ENCODE data around the gene COG5.

The COG5 gene

DNA sequence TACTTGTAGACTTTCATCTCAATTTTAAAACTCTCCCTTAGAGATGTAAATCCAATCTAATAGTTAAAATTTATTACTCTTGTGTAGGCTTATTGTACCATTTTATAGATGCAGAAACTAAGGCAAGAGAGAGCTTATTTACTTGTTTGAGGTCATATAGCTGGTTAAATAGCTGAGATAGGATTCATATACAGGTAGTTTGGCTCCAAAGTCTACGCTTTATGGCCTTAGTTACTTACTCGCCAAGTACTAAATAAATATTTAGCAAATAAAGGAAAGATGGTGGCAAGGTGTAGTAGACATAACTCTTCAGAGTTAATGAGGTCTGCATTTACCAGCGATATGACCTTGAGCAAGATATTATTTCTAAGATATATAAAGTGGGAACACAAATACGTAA lies 308.1 kb downstream of the COG5 start:
- ATAC-seq, result no peak
- TF ChIP-seq, protein P1, sequence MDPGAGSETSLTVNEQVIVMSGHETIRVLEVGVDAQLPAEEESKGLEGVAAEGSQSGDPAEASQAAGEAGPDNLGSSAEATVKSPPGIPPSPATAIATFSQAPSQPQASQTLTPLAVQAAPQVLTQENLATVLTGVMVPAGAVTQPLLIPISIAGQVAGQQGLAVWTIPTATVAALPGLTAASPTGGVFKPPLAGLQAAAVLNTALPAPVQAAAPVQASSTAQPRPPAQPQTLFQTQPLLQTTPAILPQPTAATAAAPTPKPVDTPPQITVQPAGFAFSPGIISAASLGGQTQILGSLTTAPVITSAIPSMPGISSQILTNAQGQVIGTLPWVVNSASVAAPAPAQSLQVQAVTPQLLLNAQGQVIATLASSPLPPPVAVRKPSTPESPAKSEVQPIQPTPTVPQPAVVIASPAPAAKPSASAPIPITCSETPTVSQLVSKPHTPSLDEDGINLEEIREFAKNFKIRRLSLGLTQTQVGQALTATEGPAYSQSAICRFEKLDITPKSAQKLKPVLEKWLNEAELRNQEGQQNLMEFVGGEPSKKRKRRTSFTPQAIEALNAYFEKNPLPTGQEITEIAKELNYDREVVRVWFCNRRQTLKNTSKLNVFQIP (CRISPR knock-in tag; IDR thresholded peaks at IDR 0.05; ENCODE audit: borderline replicate concordance, low read depth), result no peak
- TF ChIP-seq GLIS3 (CRISPR knock-in tag; IDR thresholded peaks at IDR 0.05) (no peak), ZNF565 (CRISPR knock-in tag; conservative IDR thresholded peaks at IDR 0.05; ENCODE audit: low read depth) (no peak), BACH2 (CRISPR knock-in tag; IDR thresholded peaks at IDR 0.05; ENCODE audit: borderline replicate concordance) (no peak), CSDC2 (CRISPR knock-in tag; IDR thresholded peaks at IDR 0.05) (no peak), ZC3H10 (CRISPR knock-in tag; IDR thresholded peaks at IDR 0.05) (no peak), TCF4 (CRISPR knock-in tag; IDR thresholded peaks at IDR 0.05; ENCODE audit: borderline replicate concordance) (no peak), CSRNP3 (CRISPR knock-in tag; IDR thresholded peaks at IDR 0.05) (no peak), ISL1 (CRISPR knock-in tag; IDR thresholded peaks at IDR 0.05) (no peak), ZNF70 (CRISPR knock-in tag; IDR thresholded peaks at IDR 0.05) (no peak), ARNTL (CRISPR knock-in tag; IDR thresholded peaks at IDR 0.05; ENCODE audit: borderline replicate concordance, low read depth) (no peak), SNAI2 (CRISPR knock-in tag; IDR thresholded peaks at IDR 0.05) (no peak), OSR1 (CRISPR knock-in tag; IDR thresholded peaks at IDR 0.05) (no peak), ZNF8 (CRISPR knock-in tag; IDR thresholded peaks at IDR 0.05) (no peak), ZFP3 (CRISPR knock-in tag; IDR thresholded peaks at IDR 0.05) (no peak), CREB5 (CRISPR knock-in tag; IDR thresholded peaks at IDR 0.05; ENCODE audit: low read depth) (no peak)
- TF ChIP-seq, protein P2, sequence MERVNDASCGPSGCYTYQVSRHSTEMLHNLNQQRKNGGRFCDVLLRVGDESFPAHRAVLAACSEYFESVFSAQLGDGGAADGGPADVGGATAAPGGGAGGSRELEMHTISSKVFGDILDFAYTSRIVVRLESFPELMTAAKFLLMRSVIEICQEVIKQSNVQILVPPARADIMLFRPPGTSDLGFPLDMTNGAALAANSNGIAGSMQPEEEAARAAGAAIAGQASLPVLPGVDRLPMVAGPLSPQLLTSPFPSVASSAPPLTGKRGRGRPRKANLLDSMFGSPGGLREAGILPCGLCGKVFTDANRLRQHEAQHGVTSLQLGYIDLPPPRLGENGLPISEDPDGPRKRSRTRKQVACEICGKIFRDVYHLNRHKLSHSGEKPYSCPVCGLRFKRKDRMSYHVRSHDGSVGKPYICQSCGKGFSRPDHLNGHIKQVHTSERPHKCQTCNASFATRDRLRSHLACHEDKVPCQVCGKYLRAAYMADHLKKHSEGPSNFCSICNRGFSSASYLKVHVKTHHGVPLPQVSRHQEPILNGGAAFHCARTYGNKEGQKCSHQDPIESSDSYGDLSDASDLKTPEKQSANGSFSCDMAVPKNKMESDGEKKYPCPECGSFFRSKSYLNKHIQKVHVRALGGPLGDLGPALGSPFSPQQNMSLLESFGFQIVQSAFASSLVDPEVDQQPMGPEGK (CRISPR knock-in tag; IDR thresholded peaks at IDR 0.05; ENCODE audit: borderline replicate concordance), result no peak
- TF ChIP-seq, protein P3, sequence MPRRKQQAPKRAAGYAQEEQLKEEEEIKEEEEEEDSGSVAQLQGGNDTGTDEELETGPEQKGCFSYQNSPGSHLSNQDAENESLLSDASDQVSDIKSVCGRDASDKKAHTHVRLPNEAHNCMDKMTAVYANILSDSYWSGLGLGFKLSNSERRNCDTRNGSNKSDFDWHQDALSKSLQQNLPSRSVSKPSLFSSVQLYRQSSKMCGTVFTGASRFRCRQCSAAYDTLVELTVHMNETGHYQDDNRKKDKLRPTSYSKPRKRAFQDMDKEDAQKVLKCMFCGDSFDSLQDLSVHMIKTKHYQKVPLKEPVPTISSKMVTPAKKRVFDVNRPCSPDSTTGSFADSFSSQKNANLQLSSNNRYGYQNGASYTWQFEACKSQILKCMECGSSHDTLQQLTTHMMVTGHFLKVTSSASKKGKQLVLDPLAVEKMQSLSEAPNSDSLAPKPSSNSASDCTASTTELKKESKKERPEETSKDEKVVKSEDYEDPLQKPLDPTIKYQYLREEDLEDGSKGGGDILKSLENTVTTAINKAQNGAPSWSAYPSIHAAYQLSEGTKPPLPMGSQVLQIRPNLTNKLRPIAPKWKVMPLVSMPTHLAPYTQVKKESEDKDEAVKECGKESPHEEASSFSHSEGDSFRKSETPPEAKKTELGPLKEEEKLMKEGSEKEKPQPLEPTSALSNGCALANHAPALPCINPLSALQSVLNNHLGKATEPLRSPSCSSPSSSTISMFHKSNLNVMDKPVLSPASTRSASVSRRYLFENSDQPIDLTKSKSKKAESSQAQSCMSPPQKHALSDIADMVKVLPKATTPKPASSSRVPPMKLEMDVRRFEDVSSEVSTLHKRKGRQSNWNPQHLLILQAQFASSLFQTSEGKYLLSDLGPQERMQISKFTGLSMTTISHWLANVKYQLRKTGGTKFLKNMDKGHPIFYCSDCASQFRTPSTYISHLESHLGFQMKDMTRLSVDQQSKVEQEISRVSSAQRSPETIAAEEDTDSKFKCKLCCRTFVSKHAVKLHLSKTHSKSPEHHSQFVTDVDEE (CRISPR knock-in tag; IDR thresholded peaks at IDR 0.05), result no peak

DNA sequence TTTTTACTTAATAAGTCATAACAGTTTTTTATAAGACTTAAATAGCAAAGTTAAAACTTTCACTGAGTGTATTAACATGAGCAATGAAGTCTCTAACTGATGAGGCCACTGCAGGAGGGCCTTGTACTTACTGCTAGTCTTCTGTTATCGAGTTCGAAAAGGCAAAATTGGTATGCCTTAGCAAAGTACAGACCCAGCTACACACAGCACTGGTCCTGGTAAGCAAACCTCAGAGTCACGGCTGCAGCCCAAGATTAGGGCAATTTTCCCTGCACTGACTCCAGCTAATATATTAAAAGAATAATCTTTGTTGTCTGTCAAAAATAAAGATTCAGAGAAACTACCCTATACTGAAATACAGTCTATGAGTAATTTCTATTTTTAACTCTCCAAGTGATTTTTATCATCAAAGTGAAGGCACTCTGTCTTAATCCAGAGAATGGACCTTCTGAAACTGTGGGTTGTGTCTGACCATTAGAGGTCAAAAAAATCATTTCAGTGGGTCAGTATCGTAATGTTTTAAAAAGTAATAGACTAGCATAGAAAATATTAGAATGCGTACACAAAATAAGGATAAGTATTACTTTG lies 309.2 kb downstream of the COG5 start:
- no peak for ATAC-seq
- no peak for TF ChIP-seq ZC3H10 (CRISPR knock-in tag; IDR thresholded peaks at IDR 0.05)
- 0 out of 2 replicates have a peak, but pooled peaks have one; percentile 11 for TF ChIP-seq ISL1 (CRISPR knock-in tag; IDR thresholded peaks at IDR 0.05)
- no peak for TF ChIP-seq PPARA (CRISPR knock-in tag; IDR thresholded peaks at IDR 0.05; ENCODE audit: borderline replicate concordance)
- no peak for TF ChIP-seq ZFP3 (CRISPR knock-in tag; IDR thresholded peaks at IDR 0.05)
- no peak for TF ChIP-seq ESRRG (CRISPR knock-in tag; IDR thresholded peaks at IDR 0.05)

GRCh38 chr7:107253599-107253998 lies 310.1 kb downstream of the COG5 start:
- ATAC-seq, result no peak
- no peak for TF ChIP-seq TOX (CRISPR knock-in tag; IDR thresholded peaks at IDR 0.05; ENCODE audit: borderline replicate concordance)
- TF ChIP-seq ZNF565 (CRISPR knock-in tag; conservative IDR thresholded peaks at IDR 0.05; ENCODE audit: low read depth), result no peak
- TF ChIP-seq CREB5 (CRISPR knock-in tag; IDR thresholded peaks at IDR 0.05; ENCODE audit: low read depth), result no peak
- TF ChIP-seq SNAI2 (CRISPR knock-in tag; IDR thresholded peaks at IDR 0.05), result no peak
- TF ChIP-seq ZFP30 (CRISPR knock-in tag; IDR thresholded peaks at IDR 0.05), result no peak
- no peak for TF ChIP-seq ESRRG (CRISPR knock-in tag; IDR thresholded peaks at IDR 0.05)
- no peak for TF ChIP-seq OSR1 (CRISPR knock-in tag; IDR thresholded peaks at IDR 0.05)
